HCT116 (cell line): ENCODE data around the gene ARNT2. TPM values are rescaled to one million over a fixed set of nuclear protein-coding genes. Genes with fewer than 3 reads are reported as not detected.

Experiments used
- ATAC-seq: fragments of 200-7000 bp; cut with Tn5 transposase; 2 replicates; pipeline ENCODE4 v1.9.1; 2020; ENCODE audit warnings: mild to moderate bottlenecking, moderate library complexity
- BruUV-seq: library from RNA; stranded (reverse); fragments of 400-500 nt; replicated peaks from 2 replicates; lab custom pipeline; 2021; lab: Mats Ljungman, UMichigan
- CTCF ChIA-PET: fragments of 300-600 bp; sonication (Branson Sonifier 250); formaldehyde crosslinking; loops from one replicate; lab custom pipeline; 2021; ENCODE audit warnings: antibody characterized with exemption; lab: Charles Lee
- POLR2A ChIA-PET: fragments of 300-600, 350-600 bp; sonication (Branson Sonifier 250); formaldehyde crosslinking; loops from one replicate; lab custom pipeline; 2021; ENCODE audit warnings: antibody characterized with exemption; lab: Charles Lee
- RAD21 ChIA-PET, 2 experiments: fragments of 300-600 bp; sonication (Branson Sonifier 250); formaldehyde crosslinking; loops; one replicate each; lab custom pipeline; 2023; ENCODE audit warnings: low total read pairs in 2 of 2; ENCODE audit not compliant: uncharacterized antibody in 2 of 2, unreplicated experiment in 2 of 2, low non-redundant PET in 1 of 2; lab: Charles Lee
- DNase-seq: peaks from one replicate; pipeline ENCODE4 v3.0.0-alpha.2; 2010; ENCODE audit warnings: low read depth, low spot score
- H2AFZ ChIP-seq: fragments of 200-600 bp; shearing (Covaris generic), sonication (generic); 2 replicates; pipeline ENCODE4 v1.6.1; 2017; ENCODE audit warnings: low read depth, mixed run types, mixed read lengths, antibody characterized with exemption, low read length; ENCODE audit not compliant: poor library complexity, severe bottlenecking
- H3K27ac ChIP-seq: 2 replicates; pipeline ENCODE4 v1.5.1; 2012; ENCODE audit warnings: low read depth, low read length
- H3K27me3 ChIP-seq: fragments of 200-600 bp; sonication (generic); 2 replicates; pipeline ENCODE4 v1.6.1; 2016; ENCODE audit warnings: mixed run types, low read length, mixed read lengths; ENCODE audit not compliant: insufficient read depth
- H3K36me3 ChIP-seq, 2 experiments: fragments of 200-500 bp in 1 of 2; fragments of 200-600 bp in 1 of 2; sonication (Bioruptor generic) in 1 of 2; sonication (generic) in 1 of 2; 2 replicates each; pipeline versions ENCODE4 v1.5.1 to v1.6.1; 2014 to 2016; ENCODE audit warnings: low read length in 2 of 2, inconsistent platforms in 1 of 2, mixed read lengths in 1 of 2, mixed run types in 1 of 2; ENCODE audit not compliant: insufficient read depth in 2 of 2, control insufficient read depth in 1 of 2
- H3K4me1 ChIP-seq, 2 experiments: fragments of 200-600 bp in 1 of 2; sonication (generic) in 1 of 2; 2 replicates each; pipeline versions ENCODE4 v1.5.1 to v1.6.1; 2012 to 2017; ENCODE audit warnings: low read length in 2 of 2, inconsistent platforms in 1 of 2, mild to moderate bottlenecking in 1 of 2, mixed read lengths in 1 of 2, mixed run types in 1 of 2, moderate library complexity in 1 of 2; ENCODE audit not compliant: insufficient read depth in 2 of 2, control insufficient read depth in 1 of 2
- H3K4me2 ChIP-seq: fragments of 200-600 bp; sonication (generic); 2 replicates; pipeline ENCODE4 v1.6.1; 2017; ENCODE audit warnings: mixed run types, low read length, mixed read lengths
- H3K4me3 ChIP-seq, 2 experiments: fragments of 200-600 bp in 1 of 2; sonication (generic) in 1 of 2; replicated peaks in 1 of 2; 2 replicates each; pipeline ENCODE4 v1.5.1; 2011 to 2016; ENCODE audit warnings: low read length in 2 of 2, control low read depth in 1 of 2, low read depth in 1 of 2, mild to moderate bottlenecking in 1 of 2, mixed read lengths in 1 of 2, mixed run types in 1 of 2
- H3K79me2 ChIP-seq: fragments of 200-600 bp; sonication (generic); 2 replicates; pipeline ENCODE4 v1.6.1; 2017; ENCODE audit warnings: mild to moderate bottlenecking, mixed run types, low read length, moderate library complexity, mixed read lengths; ENCODE audit not compliant: insufficient read depth
- H3K9ac ChIP-seq: fragments of 200-600 bp; sonication (generic); 2 replicates; pipeline ENCODE4 v1.6.1; 2016; ENCODE audit warnings: low read length, mixed read lengths
- H3K9me2 ChIP-seq: fragments of 200-600 bp; sonication (generic), shearing (Covaris generic); 2 replicates; pipeline ENCODE4 v1.6.1; 2017; ENCODE audit warnings: mixed run types, mild to moderate bottlenecking, moderate library complexity; ENCODE audit not compliant: insufficient read depth
- H3K9me3 ChIP-seq, 2 experiments: fragments of 200-500 bp in 1 of 2; fragments of 200-600 bp in 1 of 2; sonication (Bioruptor generic) in 1 of 2; sonication (generic) in 1 of 2; 2 replicates each; pipeline ENCODE4 v1.6.1; 2014 to 2017; ENCODE audit warnings: low read length in 2 of 2, mixed read lengths in 2 of 2, inconsistent platforms in 1 of 2, low read depth in 1 of 2, mild to moderate bottlenecking in 1 of 2, mixed run types in 1 of 2, moderate library complexity in 1 of 2; ENCODE audit not compliant: control insufficient read depth in 1 of 2, insufficient read depth in 1 of 2
- H4K20me1 ChIP-seq: fragments of 200-600 bp; sonication (generic), shearing (Covaris generic); 2 replicates; pipeline ENCODE4 v1.6.1; 2017; ENCODE audit warnings: mixed run types, mild to moderate bottlenecking, moderate library complexity; ENCODE audit not compliant: insufficient read depth
- CEBPB ChIP-seq: IDR thresholded peaks from 2 replicates; pipeline ENCODE4 v1.6.1; 2012; ENCODE audit warnings: low read depth
- JUND ChIP-seq: IDR thresholded peaks from 2 replicates; pipeline ENCODE4 v1.6.1; 2012
- POLR2A ChIP-seq: IDR thresholded peaks from 2 replicates; pipeline ENCODE4 v1.7.0; 2011; ENCODE audit warnings: borderline replicate concordance; ENCODE audit not compliant: insufficient read depth, insufficient read length; ENCODE audit errors: extremely low read depth
- RAD21 ChIP-seq: IDR thresholded peaks from 2 replicates; pipeline ENCODE4 v1.6.1; 2012; ENCODE audit warnings: low read depth, mild to moderate bottlenecking
- SIN3A ChIP-seq: IDR thresholded peaks from 2 replicates; pipeline ENCODE4 v1.6.1; 2012; ENCODE audit warnings: low read depth
- SP1 ChIP-seq: IDR thresholded peaks from 2 replicates; pipeline ENCODE4 v1.6.1; 2012; ENCODE audit warnings: low read depth
- SRF ChIP-seq: IDR thresholded peaks from 2 replicates; pipeline ENCODE4 v1.6.1; 2012; ENCODE audit warnings: low read depth
- ZFX ChIP-seq: fragments of 450-650 bp; IDR thresholded peaks from 2 replicates; pipeline ENCODE4 v1.6.1; 2017
- intact Hi-C: fragments of 100-400 bp; cut with micrococcal nuclease; formaldehyde crosslinking; loops from 2 replicates; pipeline ENCODE4 v1.10.0; 2022
- total RNA-seq: library from RNA; stranded (reverse); gene quantifications from one replicate; pipeline ENCODE4 v1.2.1, GENCODE V29; 2021; ENCODE audit not compliant: unreplicated experiment
- TF ChIP-seq, protein P1 (sequence below): IDR thresholded peaks from 2 replicates; pipeline ENCODE4 v1.6.1; 2012
- TF ChIP-seq, protein P2 (sequence below): IDR thresholded peaks from 2 replicates; pipeline ENCODE4 v1.6.1; 2012; ENCODE audit warnings: low read depth

ARNT2 gene
- total RNA-seq, 1 experiment from 2014 or later = 3.0 TPM

DNA sequence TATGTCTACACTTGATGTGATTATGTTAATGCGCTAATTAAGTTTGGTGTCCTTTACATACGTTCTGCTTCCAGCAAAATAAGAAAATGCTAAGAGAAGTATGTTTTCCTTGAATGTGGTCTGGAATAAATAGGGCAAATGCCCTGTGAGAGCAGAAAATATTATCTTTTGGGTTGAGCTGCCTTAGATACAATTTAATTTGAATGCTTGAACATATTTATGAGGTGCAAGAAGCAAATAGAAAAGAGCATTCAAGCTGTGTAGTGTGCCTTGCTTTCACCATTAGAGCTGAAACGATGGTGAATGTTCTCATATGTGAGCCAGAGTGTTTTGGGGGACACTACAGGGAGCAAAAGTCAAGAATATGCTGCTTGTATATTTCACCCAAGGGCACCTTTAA is 15.9 kb upstream of the ARNT2 start:
- no peak for DNase-seq
- Histone ChIP-seq H3K27ac (no peak overlapping the region), H4K20me1 (no peaks in the 10 kb centered on the region), H3K79me2 (no peaks in the 10 kb centered on the region), H3K4me1 (no peaks in the 10 kb centered on the region), H3K27me3 (peaks cover 30% of the 10 kb centered on the region), H2AFZ (no peak overlapping the region), H3K4me2 (no peak overlapping the region), H3K9me2 (no peaks in the 10 kb centered on the region), H3K9ac (no peak overlapping the region), H3K9me3 (no peaks in the 10 kb centered on the region), H3K4me3 (no peak overlapping the region), H3K36me3 (no peaks in the 10 kb centered on the region)
- RAD21 ChIA-PET = no interaction called here
- CTCF ChIA-PET = interaction anchor here (1.0 kb wide), 1 partner anchor 79 kb away, joined by 3 read pairs; no protein-coding TSS in a partner anchor
- intact Hi-C loops = no loop called here
- no peak for ATAC-seq
- TF ChIP-seq ZFX = no peak
- TF ChIP-seq JUND = no peak
- no peak for TF ChIP-seq RAD21
- TF ChIP-seq POLR2A = no peak
- TF ChIP-seq, protein P1, sequence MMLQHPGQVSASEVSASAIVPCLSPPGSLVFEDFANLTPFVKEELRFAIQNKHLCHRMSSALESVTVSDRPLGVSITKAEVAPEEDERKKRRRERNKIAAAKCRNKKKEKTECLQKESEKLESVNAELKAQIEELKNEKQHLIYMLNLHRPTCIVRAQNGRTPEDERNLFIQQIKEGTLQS = no peak
- no peak for TF ChIP-seq SIN3A
- TF ChIP-seq SRF = no peak
- TF ChIP-seq, protein P2, sequence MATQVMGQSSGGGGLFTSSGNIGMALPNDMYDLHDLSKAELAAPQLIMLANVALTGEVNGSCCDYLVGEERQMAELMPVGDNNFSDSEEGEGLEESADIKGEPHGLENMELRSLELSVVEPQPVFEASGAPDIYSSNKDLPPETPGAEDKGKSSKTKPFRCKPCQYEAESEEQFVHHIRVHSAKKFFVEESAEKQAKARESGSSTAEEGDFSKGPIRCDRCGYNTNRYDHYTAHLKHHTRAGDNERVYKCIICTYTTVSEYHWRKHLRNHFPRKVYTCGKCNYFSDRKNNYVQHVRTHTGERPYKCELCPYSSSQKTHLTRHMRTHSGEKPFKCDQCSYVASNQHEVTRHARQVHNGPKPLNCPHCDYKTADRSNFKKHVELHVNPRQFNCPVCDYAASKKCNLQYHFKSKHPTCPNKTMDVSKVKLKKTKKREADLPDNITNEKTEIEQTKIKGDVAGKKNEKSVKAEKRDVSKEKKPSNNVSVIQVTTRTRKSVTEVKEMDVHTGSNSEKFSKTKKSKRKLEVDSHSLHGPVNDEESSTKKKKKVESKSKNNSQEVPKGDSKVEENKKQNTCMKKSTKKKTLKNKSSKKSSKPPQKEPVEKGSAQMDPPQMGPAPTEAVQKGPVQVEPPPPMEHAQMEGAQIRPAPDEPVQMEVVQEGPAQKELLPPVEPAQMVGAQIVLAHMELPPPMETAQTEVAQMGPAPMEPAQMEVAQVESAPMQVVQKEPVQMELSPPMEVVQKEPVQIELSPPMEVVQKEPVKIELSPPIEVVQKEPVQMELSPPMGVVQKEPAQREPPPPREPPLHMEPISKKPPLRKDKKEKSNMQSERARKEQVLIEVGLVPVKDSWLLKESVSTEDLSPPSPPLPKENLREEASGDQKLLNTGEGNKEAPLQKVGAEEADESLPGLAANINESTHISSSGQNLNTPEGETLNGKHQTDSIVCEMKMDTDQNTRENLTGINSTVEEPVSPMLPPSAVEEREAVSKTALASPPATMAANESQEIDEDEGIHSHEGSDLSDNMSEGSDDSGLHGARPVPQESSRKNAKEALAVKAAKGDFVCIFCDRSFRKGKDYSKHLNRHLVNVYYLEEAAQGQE = no peak
- TF ChIP-seq SP1 = no peak
- TF ChIP-seq CEBPB = no peak
- no TSS peak for BruUV-seq
- POLR2A ChIA-PET = no interaction called here
